ENCODE results near the gene MOBP.

Gene MOBP

GRCh38 chr3:39528844-39529243, 61.4 kb downstream of the MOBP start:
- Histone ChIP-seq H3K9me3 (ENCODE audit: insufficient read depth, low read length) (peaks cover 8% of the 10 kb centered on the region; the same call in 1 of the 2 replicates), H3K27me3 (ENCODE audit: low read length) (no peaks in the 10 kb centered on the region), H3K27ac (ENCODE audit: low read depth, low read length) (no peak overlapping the region), H3K4me3 (ENCODE audit: insufficient read depth, low read length, poor library complexity, severe bottlenecking) (no peak overlapping the region), H3K4me2 (ENCODE audit: low read depth, low read length, poor library complexity, severe bottlenecking) (no peak overlapping the region), H3K36me3 (ENCODE audit: low read length) (no peaks in the 10 kb centered on the region), H3K9ac (ENCODE audit: low read length) (no peak overlapping the region), H3K79me2 (ENCODE audit: insufficient read depth, low read length) (no peaks in the 10 kb centered on the region), H3K9me2 (replicated peaks; ENCODE audit: insufficient read depth, low read length) (no peaks in the 10 kb centered on the region), H3F3A (ENCODE audit: insufficient read depth) (no peaks in the 10 kb centered on the region), H4K20me1 (ENCODE audit: low read depth, low read length) (no peaks in the 10 kb centered on the region), H2AFZ (ENCODE audit: low read depth, low read length, severe bottlenecking) (no peak overlapping the region)
- TF ChIP-seq CTCF (IDR thresholded peaks at IDR 0.05; ENCODE audit: insufficient read depth, low read length, poor library complexity, severe bottlenecking) (no peak), EZH2phosphoT487 (conservative IDR thresholded peaks at IDR 0.05; ENCODE audit: low read length) (no peak)

DNA sequence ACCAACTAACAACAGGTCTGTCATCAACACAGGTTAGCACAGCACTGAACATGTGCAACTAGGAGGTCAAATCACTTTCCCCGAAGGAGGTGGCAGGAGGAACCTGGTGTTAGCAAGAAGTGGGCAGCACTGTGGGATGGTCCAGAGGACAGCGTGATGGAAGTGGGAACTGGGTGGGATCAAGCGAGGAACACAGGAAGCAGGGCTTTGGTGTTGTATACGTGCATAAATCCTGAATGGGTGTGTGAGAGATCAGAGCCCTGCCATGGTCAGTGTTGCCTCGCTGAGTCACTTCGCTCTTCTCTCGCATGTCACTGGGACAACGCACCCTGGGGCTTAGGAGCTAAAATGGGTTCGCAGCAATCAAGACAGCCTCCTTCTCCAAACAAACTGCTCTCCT, 62.1 kb downstream of the MOBP start:
- no peaks in the 10 kb centered on the region for H3K9me2 ChIP-seq (replicated peaks; ENCODE audit: insufficient read depth, low read length)
- no peak overlapping the region for H2AFZ ChIP-seq (ENCODE audit: low read depth, low read length, severe bottlenecking)
- TF ChIP-seq EZH2phosphoT487 (conservative IDR thresholded peaks at IDR 0.05; ENCODE audit: low read length) = no peak
- TF ChIP-seq CTCF (IDR thresholded peaks at IDR 0.05; ENCODE audit: insufficient read depth, low read length, poor library complexity, severe bottlenecking) = no peak
- H3K27ac ChIP-seq (ENCODE audit: low read depth, low read length) = no peak overlapping the region
- H3K79me2 ChIP-seq (ENCODE audit: insufficient read depth, low read length) = no peaks in the 10 kb centered on the region
- H3K4me3 ChIP-seq (ENCODE audit: insufficient read depth, low read length, poor library complexity, severe bottlenecking) = no peak overlapping the region
- H4K20me1 ChIP-seq (ENCODE audit: low read depth, low read length) = no peaks in the 10 kb centered on the region
- no peaks in the 10 kb centered on the region for H3K27me3 ChIP-seq (ENCODE audit: low read length)
- H3K9ac ChIP-seq (ENCODE audit: low read length) = no peak overlapping the region
- H3K9me3 ChIP-seq (ENCODE audit: insufficient read depth, low read length) = peaks cover under 1% of the 10 kb centered on the region; the same call in 1 of the 2 replicates
- H3F3A ChIP-seq (ENCODE audit: insufficient read depth) = no peaks in the 10 kb centered on the region
- no peaks in the 10 kb centered on the region for H3K36me3 ChIP-seq (ENCODE audit: low read length)
- H3K4me2 ChIP-seq (ENCODE audit: low read depth, low read length, poor library complexity, severe bottlenecking) = no peak overlapping the region

GRCh38 chr3:39531066-39531465, 63.6 kb downstream of the MOBP start:
- Histone ChIP-seq H3K9me3 (ENCODE audit: insufficient read depth, low read length) (no peaks in the 10 kb centered on the region), H3K27ac (ENCODE audit: low read depth, low read length) (no peak overlapping the region), H3K9ac (ENCODE audit: low read length) (no peak overlapping the region), H3K4me2 (ENCODE audit: low read depth, low read length, poor library complexity, severe bottlenecking) (no peak overlapping the region), H3K36me3 (ENCODE audit: low read length) (no peaks in the 10 kb centered on the region), H2AFZ (ENCODE audit: low read depth, low read length, severe bottlenecking) (no peak overlapping the region), H3K79me2 (ENCODE audit: insufficient read depth, low read length) (no peaks in the 10 kb centered on the region), H3K4me3 (ENCODE audit: insufficient read depth, low read length, poor library complexity, severe bottlenecking) (no peak overlapping the region), H4K20me1 (ENCODE audit: low read depth, low read length) (no peaks in the 10 kb centered on the region), H3K9me2 (replicated peaks; ENCODE audit: insufficient read depth, low read length) (no peaks in the 10 kb centered on the region), H3F3A (ENCODE audit: insufficient read depth) (no peaks in the 10 kb centered on the region), H3K27me3 (ENCODE audit: low read length) (no peaks in the 10 kb centered on the region)
- TF ChIP-seq CTCF (IDR thresholded peaks at IDR 0.05; ENCODE audit: insufficient read depth, low read length, poor library complexity, severe bottlenecking) (no peak), EZH2phosphoT487 (conservative IDR thresholded peaks at IDR 0.05; ENCODE audit: low read length) (no peak)

All from SU-DHL-6 (cell line).